Endodermal cell (in vitro differentiated cells): Measurements from ENCODE around the gene BAIAP3. TPM values are rescaled to one million over a fixed set of nuclear protein-coding genes. Genes with fewer than 3 reads are reported as not detected.

ENCODE experiments used
- DNase-seq: peaks from one replicate; pipeline ENCODE4 v3.0.0-alpha.2; 2017
- H3K27ac ChIP-seq: 2 replicates; pipeline ENCODE4 v1.5.1; 2013; ENCODE audit warnings: mild to moderate bottlenecking, low read depth, low read length, moderate library complexity
- H3K27me3 ChIP-seq: 2 replicates; pipeline ENCODE4 v1.6.1; 2013; ENCODE audit warnings: mild to moderate bottlenecking, low read length, moderate library complexity; ENCODE audit not compliant: insufficient read depth, control insufficient read depth, poor library complexity, severe bottlenecking
- H3K36me3 ChIP-seq: 2 replicates; pipeline ENCODE4 v1.7.0; 2013; ENCODE audit warnings: mild to moderate bottlenecking, low read length, moderate library complexity; ENCODE audit not compliant: control insufficient read depth, insufficient read depth
- H3K4me1 ChIP-seq: one replicate; pipeline ENCODE4 v1.7.0; 2013; ENCODE audit warnings: low read length; ENCODE audit not compliant: control insufficient read depth, insufficient read depth
- H3K4me3 ChIP-seq: 2 replicates; pipeline ENCODE4 v1.5.1; 2013; ENCODE audit warnings: mild to moderate bottlenecking, low read length, moderate library complexity
- H3K9ac ChIP-seq: 2 replicates; pipeline ENCODE4 v1.6.1; 2013; ENCODE audit warnings: mild to moderate bottlenecking, low read length, moderate library complexity; ENCODE audit not compliant: poor library complexity, severe bottlenecking; ENCODE audit errors: extremely low read depth
- H3K9me3 ChIP-seq: 2 replicates; pipeline ENCODE4 v1.6.1; 2013; ENCODE audit warnings: mild to moderate bottlenecking, low read length, moderate library complexity; ENCODE audit not compliant: control insufficient read depth
- H3K27ac Mint-ChIP-seq: 2 replicates; pipeline ENCODE4 v1.8.0; 2020; ENCODE audit warnings: mixed read lengths
- H3K27me3 Mint-ChIP-seq: 2 replicates; pipeline ENCODE4 v1.8.0; 2021; ENCODE audit warnings: mild to moderate bottlenecking, mixed read lengths; ENCODE audit not compliant: insufficient read depth
- H3K36me3 Mint-ChIP-seq: 2 replicates; pipeline ENCODE4 v1.8.0; 2020; ENCODE audit warnings: low read depth, mixed read lengths
- H3K4me1 Mint-ChIP-seq: 2 replicates; pipeline ENCODE4 v1.8.0; 2020; ENCODE audit warnings: mixed read lengths
- H3K4me3 Mint-ChIP-seq: 2 replicates; pipeline ENCODE4 v1.8.0; 2020; ENCODE audit warnings: mild to moderate bottlenecking, moderate library complexity, mixed read lengths
- H3K9me3 Mint-ChIP-seq: 2 replicates; pipeline ENCODE4 v1.8.0; 2020; ENCODE audit warnings: mild to moderate bottlenecking, mixed read lengths
- CTCF ChIP-seq: fragments of 200-600 bp; sonication (generic); conservative IDR thresholded peaks from 2 replicates; pipeline ENCODE4 v1.5.0; 2021; ENCODE audit warnings: antibody characterized with exemption, mild to moderate bottlenecking
- WGBS, 2 experiments: methylation state at CpG; one replicate each; pipeline versions ENCODE4 v1.1.5 to v1.1.7; 2013; ENCODE audit warnings: missing lambda C conversion rate in 2 of 2, mixed read lengths in 1 of 2; ENCODE audit not compliant: insufficient coverage in 1 of 2, insufficient read length in 1 of 2; 5-methylcytosine and 5-hydroxymethylcytosine counted together
- total RNA-seq, 2 donors: library from RNA; stranded (reverse); fragmentation: NEBNext Ultra II Directional in 1 of 2; extraction: Animal tissue kit (Norgen Biotek cat#: 25700) in 1 of 2; gene quantifications; 2 replicates in 1 of 2; 3 replicates in 1 of 2; pipeline ENCODE4 v1.2.1, GENCODE V29; 2021

BAIAP3 gene
- total RNA-seq, 2 donors from 2014 or later = 25.0 to 43.5 TPM

GRCh38 chr16:1340730-1341494, 7.5 kb downstream of the BAIAP3 start:
- H3K4me1 ChIP-seq = no peaks in the 10 kb centered on the region
- H3K9me3 Mint-ChIP-seq = no peaks in the 10 kb centered on the region

GRCh38 chr16:1341495-1342420, 8.3 kb downstream of the BAIAP3 start:
- Mint-ChIP-seq H3K27ac (no peak overlapping the region), H3K9me3 (no peaks in the 10 kb centered on the region), H3K4me3 (no peak overlapping the region), H3K27me3 (peaks cover 2% of the 10 kb centered on the region), H3K36me3 (no peaks in the 10 kb centered on the region), H3K4me1 (no peaks in the 10 kb centered on the region)
- TF ChIP-seq CTCF = no peak
- Histone ChIP-seq H3K4me1 (no peaks in the 10 kb centered on the region), H3K27ac (no peak overlapping the region), H3K4me3 (no peak overlapping the region), H3K27me3 (peaks cover 25% of the 10 kb centered on the region), H3K9me3 (no peaks in the 10 kb centered on the region), H3K36me3 (no peaks in the 10 kb centered on the region), H3K9ac (no peak overlapping the region)
- WGBS, 2 experiments = 88 to 94% methylated on average over 23 to 39 of the region's 39 CpGs
- no peak for DNase-seq

More at GRCh38 chr16:1340730-1341494, 7.5 kb downstream of the BAIAP3 start:
- H3K9ac ChIP-seq = no peak overlapping the region
- Mint-ChIP-seq H3K4me1 (no peaks in the 10 kb centered on the region), H3K27ac (no peak overlapping the region), H3K36me3 (no peaks in the 10 kb centered on the region), H3K27me3 (peaks cover 10% of the 10 kb centered on the region), H3K4me3 (no peak overlapping the region)
- no peak overlapping the region for H3K27ac ChIP-seq
- H3K36me3 ChIP-seq = no peaks in the 10 kb centered on the region
- no peak overlapping the region for H3K4me3 ChIP-seq
- WGBS, 2 experiments = 89 to 90% methylated on average over 30 to 36 of the region's 36 CpGs
- no peak for TF ChIP-seq CTCF
- no peaks in the 10 kb centered on the region for H3K9me3 ChIP-seq
- no peak for DNase-seq
- H3K27me3 ChIP-seq = peaks cover 33% of the 10 kb centered on the region

GRCh38 chr16:1342526-1343427, 9.3 kb downstream of the BAIAP3 start:
- no peaks in the 10 kb centered on the region for H3K27me3 Mint-ChIP-seq
- Histone ChIP-seq H3K9me3 (no peaks in the 10 kb centered on the region), H3K4me1 (no peaks in the 10 kb centered on the region), H3K4me3 (peak overlapping the region; percentile 71), H3K9ac (no peak overlapping the region), H3K27ac (no peak overlapping the region), H3K36me3 (no peaks in the 10 kb centered on the region), H3K27me3 (peaks cover 22% of the 10 kb centered on the region)
- H3K36me3 Mint-ChIP-seq = no peaks in the 10 kb centered on the region
- peak; percentile 100 for DNase-seq
- H3K4me3 Mint-ChIP-seq = peak overlapping the region; percentile 43
- WGBS, 2 experiments = 11 to 20% methylated on average over 11 to 49 of the region's 49 CpGs
- TF ChIP-seq CTCF = no peak
- no peak overlapping the region for H3K27ac Mint-ChIP-seq
- no peaks in the 10 kb centered on the region for H3K4me1 Mint-ChIP-seq
- H3K9me3 Mint-ChIP-seq = no peaks in the 10 kb centered on the region
